ACHN (cell line): ENCODE measurements around the gene BAZ2B.

ENCODE experiments used
- DNase-seq: peaks from one replicate; pipeline ENCODE4 v3.0.0-alpha.2; 2015
- in situ Hi-C: cut with HindIII; loops from 2 replicates; pipeline ENCODE4 v1.10.0; 2017; ENCODE audit warnings: low sequenced_read_pairs, low pct_ligation_motif_present, low pct_unique_long_range_greater_than_20kb

Gene BAZ2B

DNA sequence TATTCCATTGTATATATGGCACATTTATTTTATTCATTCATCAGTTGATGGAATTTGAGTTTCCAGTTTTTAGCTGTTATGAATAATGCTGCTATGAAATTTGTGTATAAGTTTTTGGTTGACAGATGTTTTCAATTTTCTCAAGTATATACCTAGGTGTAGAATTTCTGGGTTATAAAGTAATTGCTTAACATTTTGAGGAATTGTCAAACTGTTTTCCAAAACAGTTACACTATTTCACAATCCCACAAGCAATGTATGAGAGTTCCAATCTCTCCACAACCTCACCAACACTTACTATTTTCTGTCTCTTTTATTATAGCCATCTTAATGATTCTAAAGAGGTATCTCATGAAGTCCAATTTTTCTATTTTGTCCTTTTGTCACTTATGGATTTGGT lies 317.4 kb downstream of the BAZ2B start:
- no peak for DNase-seq
- in situ Hi-C loops: no loop called here

DNA sequence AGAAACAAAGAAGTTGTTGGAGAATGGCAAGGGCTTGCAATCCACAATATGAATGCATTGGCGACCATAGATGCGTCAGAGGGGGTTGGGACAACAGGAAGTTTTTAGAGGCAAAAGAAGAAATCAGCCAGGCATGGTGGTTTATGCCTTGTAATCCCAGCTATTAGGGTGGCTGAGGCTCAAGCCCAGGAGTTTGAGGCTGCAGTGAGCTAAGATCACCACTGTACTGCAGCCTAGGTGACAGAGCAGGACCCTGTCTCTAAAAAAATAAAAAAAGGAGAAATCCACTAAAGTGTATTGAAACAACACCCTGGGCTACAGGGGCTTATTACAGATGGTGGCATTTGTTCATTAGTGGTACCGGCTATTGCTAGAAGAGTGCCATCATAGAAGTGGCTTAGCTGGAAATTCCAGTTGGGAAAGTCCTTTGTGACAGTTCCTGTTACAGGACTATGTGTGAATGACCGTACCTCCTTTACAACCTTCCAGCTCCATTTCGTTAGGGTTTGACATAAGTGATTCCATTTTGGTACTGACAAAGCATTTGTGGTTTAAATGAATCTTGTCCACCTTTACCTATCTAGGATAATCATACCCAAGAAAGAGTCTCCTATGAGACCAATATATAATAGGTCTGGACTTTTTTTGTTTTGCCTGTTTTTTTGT lies 319.2 kb downstream of the BAZ2B start:
- no peak for DNase-seq
- in situ Hi-C loops: no loop called here

DNA sequence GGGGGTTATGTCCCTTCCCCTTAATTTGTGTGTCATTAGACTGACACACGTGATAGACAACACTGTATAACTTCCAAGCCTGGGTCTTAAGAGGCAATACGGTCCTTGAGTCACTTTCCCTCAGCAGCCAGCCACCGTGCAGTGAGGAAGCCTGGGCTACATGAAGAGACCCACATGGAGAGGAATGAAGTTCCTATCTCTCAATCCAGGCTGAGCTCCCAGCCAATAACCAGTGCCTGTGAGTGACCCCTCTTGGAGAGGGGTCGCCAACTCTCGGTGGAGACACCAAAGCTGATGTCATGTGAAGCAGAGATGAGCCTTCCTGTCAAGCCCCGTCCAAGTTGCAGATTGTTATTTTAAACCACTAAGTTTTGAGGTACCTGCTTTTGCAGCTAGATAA lies 324.2 kb downstream of the BAZ2B start:
- no peak for DNase-seq
- in situ Hi-C loops: no loop called here

DNA sequence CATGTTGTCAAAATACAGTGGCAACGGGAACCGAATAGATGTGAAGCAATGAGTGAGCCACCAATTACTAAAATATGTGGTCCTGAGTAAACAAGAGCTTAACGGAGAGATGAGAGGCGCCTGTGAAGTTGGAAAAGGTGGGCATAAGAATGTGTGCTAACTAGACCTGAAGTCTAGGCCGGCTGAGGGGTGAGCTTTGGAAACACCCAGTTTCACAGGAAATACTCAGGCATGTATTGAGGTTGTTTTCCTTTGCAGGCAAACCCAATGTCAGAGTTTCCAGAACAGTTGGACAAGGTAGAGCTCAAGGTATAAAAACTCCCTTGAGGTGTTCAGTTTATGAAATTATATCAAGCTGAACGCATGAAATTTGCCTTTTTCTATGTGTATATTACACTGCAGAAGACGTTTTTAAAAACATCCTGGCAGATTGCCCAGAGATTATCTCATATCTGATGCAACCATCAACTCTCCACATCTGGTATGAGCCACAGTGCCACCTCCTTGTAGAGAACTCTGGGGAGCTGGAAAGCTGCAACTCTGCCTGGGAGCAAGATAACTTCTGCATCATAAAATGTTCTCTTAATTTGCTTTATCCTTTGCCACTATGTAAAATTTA lies 325.9 kb downstream of the BAZ2B start:
- in situ Hi-C loops: no loop called here
- peak; percentile 27 for DNase-seq

DNA sequence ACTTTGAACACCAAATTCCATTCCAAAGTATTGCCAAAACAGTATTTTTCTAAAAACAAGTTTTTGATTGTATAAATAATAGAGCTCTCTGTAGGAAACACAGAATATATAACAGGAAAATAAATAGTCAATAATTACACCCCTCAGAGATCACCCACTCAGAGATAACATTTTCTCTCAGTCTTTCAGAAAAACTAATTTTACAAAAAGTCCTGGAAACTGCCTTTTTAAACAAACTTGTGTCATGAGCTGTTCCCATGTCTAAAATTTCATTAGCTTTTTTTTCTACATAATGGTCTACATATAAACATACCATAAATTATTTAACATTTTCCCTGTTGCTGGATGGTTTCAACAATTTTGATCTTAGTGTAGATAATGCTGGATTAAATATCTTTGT lies 328.6 kb downstream of the BAZ2B start:
- in situ Hi-C loops: no loop called here
- no peak for DNase-seq

DNA sequence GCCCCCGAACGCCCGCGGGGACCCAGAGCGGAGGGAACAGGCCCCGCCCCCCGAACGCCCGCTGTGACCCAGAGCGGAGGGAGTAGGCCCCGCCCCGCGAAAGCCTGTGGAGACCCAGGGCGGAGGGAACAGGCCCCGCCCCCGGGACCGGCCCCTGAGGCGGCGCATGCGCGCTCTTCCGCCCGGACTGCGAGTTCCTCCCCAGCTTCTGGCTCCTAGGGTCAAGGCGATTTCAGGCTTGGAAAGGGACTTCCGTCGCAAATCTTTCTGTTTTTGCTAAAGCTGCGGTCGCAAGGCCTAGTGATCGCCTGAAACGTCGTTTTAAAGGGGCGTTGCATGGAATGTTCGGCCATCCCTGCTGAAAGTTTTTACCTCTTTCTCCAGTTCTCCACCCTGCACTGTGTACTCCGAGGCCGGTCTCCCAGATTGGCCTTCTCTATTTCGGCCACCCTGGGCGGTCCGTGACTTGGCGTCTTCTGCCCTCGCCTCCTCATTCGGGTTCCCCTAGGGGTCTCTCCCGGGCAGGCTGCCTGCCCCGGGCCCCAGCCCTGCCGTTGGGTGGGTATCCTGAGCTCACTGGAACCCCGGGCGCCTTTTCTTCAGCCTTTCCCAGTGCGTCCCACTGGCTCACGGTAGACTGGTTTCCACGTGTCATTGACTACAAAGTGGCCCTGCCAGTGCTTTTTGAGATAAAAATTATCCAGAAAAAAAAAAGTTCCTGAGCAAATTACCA lies 329.5 kb downstream of the BAZ2B start:
- in situ Hi-C loops: no loop called here
- peak; percentile 97 for DNase-seq

DNA sequence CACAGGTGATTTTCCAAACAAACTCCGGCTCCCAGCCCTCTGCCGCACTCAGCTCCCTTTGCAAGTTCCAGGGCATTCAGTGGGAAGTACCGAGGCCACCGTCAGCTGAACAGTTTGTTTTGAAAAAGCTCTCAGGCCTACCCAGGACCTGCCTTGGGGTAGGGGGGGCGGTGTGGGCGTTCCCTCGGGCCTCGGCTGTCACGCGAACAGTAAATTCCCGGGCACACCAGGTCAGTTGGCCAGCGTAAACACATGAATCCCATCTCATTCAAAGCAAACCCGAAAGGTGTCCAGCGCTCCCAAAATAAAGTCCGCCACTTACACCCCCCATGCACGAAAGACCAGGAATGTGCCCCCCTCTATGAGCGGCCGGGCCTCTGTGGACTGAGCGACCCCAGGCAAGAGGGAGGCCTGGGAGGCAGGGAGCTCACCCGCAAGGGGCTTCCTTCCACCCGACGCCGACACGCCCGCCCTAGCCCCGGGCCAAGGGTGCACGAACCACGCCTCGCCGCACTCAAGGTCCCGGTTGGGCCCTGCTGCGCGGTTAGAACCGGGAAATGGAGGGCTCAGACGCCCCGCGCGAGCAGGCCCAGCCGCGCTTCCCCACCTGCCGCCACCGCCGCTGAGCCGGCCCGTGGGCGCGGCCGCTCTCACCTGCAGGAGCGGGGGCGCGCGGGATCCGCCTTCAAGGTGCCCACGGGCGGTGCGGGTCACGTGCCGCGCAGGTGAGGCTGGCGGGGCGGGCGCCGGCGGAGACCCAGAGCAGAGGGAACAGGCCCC lies 330.2 kb downstream of the BAZ2B start, which contains the start of gene WDSUB1:
Gene WDSUB1 (minus strand): TSS at position 775 of the 780 bp plus-strand sequence. CDS start 3,634 bp downstream, outside the sequence.
- peak; percentile 71 for DNase-seq
- in situ Hi-C loops: no loop called here

DNA sequence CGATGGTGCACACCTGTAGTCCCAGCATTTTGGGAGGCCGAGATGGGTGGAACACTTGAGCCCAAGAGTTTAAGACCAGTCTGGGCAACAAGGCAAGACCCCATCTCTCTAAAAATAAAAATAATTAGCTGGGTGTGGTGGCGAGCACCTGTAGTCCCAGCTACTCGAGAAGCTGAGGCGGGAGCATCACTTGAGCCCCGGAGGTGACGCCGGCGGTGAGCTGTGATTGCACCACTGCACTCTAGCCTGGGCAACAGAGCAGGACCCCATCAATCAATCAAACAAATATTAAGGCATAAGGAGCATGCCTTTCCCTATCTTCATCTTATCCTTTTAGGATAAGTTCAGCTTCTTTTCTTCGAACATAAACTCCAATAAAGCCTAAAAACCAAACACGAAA lies 330.9 kb downstream of the BAZ2B start:
- DNase-seq: no peak
- in situ Hi-C loops: no loop called here

DNA sequence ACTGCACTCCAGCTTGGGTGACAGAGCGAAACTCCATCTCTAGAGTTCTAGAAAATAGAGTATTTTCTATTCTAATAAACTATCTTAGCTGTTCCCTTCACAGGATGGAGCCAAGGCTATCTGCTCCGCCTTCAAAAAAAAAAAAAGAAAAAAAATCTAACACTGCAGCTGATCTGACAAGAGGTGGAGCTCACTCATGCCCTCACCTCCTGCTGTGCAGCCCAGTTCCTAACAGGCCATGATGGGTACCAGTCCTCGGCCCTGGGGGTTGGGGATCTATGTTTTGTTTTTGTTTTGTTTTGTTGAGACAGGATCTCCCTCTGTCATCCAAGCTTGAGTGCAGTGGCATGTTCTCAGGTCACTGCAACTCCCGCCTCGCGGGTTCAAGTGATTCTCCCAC lies 332.8 kb downstream of the BAZ2B start:
- in situ Hi-C loops: no loop called here
- no peak for DNase-seq

DNA sequence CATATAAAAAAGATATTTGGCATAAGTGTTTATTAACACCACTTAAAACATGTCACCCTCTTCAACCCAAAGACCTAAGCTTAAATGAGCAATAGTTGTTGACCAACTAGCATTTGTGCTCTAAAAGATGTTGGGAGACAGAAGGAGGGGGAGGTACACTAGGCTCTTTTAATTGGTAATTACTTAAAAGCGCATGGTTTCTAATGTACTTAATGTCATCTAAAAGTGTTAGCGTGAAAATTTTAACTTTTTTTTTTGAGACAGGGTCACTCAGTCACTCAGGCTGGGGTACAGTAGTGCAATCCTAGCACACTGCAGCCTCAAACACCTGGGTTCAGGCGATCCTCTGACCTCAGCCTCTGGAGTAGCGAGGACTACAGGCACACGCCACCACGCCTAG lies 335.3 kb downstream of the BAZ2B start:
- in situ Hi-C loops: no loop called here

DNA sequence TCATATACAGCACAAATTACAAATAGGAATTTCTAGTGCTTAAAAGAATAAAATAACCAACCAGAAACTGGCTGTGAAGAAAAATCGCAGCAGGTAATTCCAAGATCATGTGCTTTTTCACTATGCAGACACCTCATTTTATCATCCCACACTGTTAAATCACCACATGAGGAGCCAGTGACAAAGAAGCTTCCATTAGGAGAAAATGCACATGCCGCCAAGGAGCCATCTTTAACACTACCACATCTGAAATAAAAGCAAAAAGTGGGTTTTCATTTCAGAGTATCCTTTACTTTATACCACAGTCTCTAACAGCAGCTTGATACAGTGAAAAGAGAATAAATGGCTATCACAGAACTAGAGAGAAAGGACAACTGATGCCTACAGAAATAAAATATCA lies 336.6 kb downstream of the BAZ2B start:
- in situ Hi-C loops: no loop called here
- DNase-seq: no peak

More for the DNA sequence above, 335.3 kb downstream of the BAZ2B start:
- no peak for DNase-seq

DNA sequence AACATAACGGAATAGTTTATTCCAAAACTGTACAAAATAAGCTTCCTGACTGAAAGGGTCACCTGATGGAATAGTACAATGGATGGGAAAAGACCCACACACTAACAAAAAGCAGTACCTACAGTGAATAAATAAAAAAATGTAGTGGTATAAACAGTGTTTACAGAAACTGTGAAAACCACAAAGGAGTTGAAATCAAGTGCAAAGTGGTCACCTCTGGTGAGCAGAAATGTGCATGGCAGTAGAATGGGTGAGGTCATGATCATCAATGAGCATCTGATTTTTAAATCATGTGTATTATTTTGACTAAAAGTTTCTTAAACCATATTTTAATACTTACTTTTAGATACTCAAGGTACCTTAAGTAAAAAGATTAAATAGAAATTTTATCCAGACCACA lies 341.2 kb downstream of the BAZ2B start:
- DNase-seq: no peak
- in situ Hi-C loops: no loop called here

DNA sequence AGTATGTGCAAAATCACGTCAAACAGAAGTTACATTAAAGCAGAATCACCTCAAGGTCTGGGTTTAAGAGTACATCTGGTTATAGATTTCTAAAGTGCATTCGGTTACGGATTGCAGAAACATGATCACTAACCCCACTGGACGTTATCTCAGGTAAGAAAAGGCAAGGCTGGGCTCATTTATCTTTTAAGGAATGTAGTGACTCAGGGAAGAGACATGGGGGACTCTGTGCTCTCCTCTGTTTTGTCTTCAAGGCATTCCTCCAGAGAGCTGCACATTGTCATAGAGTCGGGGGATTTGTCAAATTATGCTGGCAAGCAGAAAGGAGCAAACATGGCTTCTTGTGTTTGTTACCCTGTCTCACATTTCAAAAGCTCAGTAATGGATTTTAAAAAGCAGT lies 344.2 kb downstream of the BAZ2B start:
- no peak for DNase-seq
- in situ Hi-C loops: no loop called here

DNA sequence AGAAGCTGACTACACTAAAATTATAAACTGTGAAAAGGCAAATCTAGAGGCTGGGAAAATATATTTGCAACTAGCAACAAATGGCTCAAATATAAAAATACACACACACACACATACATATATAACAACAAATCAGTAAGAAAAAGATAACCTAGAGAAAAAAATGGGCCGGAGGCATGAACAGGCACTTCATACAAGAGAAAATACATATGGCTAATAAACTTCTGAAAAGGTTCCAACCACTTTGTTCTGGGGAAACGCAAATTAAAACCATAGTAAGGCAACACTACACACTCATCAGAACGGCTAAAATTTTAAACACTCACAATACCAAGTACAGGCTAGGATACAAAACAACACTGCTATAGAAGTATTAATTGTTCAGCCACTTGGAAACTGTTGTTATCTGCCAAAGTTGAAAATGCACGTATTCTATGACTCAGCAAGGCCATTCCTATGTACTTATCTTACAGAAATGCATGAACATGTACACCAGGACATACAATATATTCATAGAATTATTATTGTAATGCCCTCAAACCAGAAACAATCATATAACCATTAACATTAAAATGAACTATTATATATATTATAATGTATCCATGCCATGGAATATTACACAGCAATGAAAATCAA lies 345.5 kb downstream of the BAZ2B start:
- in situ Hi-C loops: no loop called here
- no peak for DNase-seq
